ENCODE data around the gene SYP. TPM values are rescaled to one million over a fixed set of nuclear protein-coding genes. Genes with fewer than 3 reads are reported as not detected.

The SYP gene
- total and polyA plus RNA-seq, 10 of the 15 experiments (the other 5 are each of a cell fraction or from before 2014, with no cell fraction given) = 0.34 to 1.7 (median 0.74) TPM

GRCh38 chrX:49197543-49198087 is 2.4 kb downstream of the SYP start (continued):
- TF ChIP-seq, protein P1, sequence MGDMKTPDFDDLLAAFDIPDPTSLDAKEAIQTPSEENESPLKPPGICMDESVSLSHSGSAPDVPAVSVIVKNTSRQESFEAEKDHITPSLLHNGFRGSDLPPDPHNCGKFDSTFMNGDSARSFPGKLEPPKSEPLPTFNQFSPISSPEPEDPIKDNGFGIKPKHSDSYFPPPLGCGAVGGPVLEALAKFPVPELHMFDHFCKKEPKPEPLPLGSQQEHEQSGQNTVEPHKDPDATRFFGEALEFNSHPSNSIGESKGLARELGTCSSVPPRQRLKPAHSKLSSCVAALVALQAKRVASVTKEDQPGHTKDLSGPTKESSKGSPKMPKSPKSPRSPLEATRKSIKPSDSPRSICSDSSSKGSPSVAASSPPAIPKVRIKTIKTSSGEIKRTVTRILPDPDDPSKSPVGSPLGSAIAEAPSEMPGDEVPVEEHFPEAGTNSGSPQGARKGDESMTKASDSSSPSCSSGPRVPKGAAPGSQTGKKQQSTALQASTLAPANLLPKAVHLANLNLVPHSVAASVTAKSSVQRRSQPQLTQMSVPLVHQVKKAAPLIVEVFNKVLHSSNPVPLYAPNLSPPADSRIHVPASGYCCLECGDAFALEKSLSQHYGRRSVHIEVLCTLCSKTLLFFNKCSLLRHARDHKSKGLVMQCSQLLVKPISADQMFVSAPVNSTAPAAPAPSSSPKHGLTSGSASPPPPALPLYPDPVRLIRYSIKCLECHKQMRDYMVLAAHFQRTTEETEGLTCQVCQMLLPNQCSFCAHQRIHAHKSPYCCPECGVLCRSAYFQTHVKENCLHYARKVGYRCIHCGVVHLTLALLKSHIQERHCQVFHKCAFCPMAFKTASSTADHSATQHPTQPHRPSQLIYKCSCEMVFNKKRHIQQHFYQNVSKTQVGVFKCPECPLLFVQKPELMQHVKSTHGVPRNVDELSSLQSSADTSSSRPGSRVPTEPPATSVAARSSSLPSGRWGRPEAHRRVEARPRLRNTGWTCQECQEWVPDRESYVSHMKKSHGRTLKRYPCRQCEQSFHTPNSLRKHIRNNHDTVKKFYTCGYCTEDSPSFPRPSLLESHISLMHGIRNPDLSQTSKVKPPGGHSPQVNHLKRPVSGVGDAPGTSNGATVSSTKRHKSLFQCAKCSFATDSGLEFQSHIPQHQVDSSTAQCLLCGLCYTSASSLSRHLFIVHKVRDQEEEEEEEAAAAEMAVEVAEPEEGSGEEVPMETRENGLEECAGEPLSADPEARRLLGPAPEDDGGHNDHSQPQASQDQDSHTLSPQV (IDR thresholded peaks at IDR 0.05) = no peak
- TF ChIP-seq, protein P2, sequence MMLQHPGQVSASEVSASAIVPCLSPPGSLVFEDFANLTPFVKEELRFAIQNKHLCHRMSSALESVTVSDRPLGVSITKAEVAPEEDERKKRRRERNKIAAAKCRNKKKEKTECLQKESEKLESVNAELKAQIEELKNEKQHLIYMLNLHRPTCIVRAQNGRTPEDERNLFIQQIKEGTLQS (IDR thresholded peaks at IDR 0.05; ENCODE audit: borderline replicate concordance, extremely low read depth, low read depth, low read length) = no peak
- no peak for TF ChIP-seq IRF4 (IDR thresholded peaks at IDR 0.05; ENCODE audit: low read depth, low read length)

GRCh38 chrX:49193542-49193964 is 6.4 kb downstream of the SYP start:
- Histone ChIP-seq H3K9me3 (replicated peaks; ENCODE audit: control insufficient read depth, insufficient read depth, low read length) (no peaks in the 10 kb centered on the region), H3K4me3 (no peak overlapping the region), H2AFZ (ENCODE audit: control insufficient read depth, low read depth, low read length) (no peak overlapping the region), H3K27me3 (replicated peaks in 1 of 2; ENCODE audit: control insufficient read depth in 2 of 2, insufficient read depth in 2 of 2, low read length in 1 of 2) (no peaks in the 10 kb centered on the region), H3K4me1 (ENCODE audit: control insufficient read depth, insufficient read depth, low read length) (peaks cover 3% of the 10 kb centered on the region; the same call in 1 of the 2 replicates), H3K9ac (ENCODE audit: control insufficient read depth, insufficient read depth, low read length) (no peak overlapping the region), H3K27ac (ENCODE audit: control insufficient read depth, insufficient read depth) (no peak overlapping the region), H3K36me3 (ENCODE audit: control insufficient read depth in 2 of 2, insufficient read depth in 2 of 2, low read length in 1 of 2) (no peaks in the 10 kb centered on the region), H3K4me2 (ENCODE audit: control insufficient read depth, insufficient read depth) (no peak overlapping the region), H4K20me1 (ENCODE audit: control insufficient read depth, insufficient read depth) (no peaks in the 10 kb centered on the region), H3K79me2 (ENCODE audit: control insufficient read depth, insufficient read depth, low read length) (no peaks in the 10 kb centered on the region; the same call in 1 of the 2 replicates)
- in situ Hi-C loops (cut with MboI) (loop anchor here (5.0 kb wide), 1 partner anchor 74 kb away; the partner anchor contains the start of gene PPP1R3F), intact Hi-C loops (cut with micrococcal nuclease; ENCODE audit: unreplicated experiment) (loop anchor here (5.0 kb wide), 1 partner anchor 44 kb away; the partner anchor contains the start of gene CCDC22)
- ChIA-PET CTCF (interaction anchor here (0.9 to 5.8 kb wide), 9 partner anchors 15 to 560 kb away, joined by 3 to 57 read pairs (median 10); partner anchors contain the start of gene PPP1R3F), POLR2A (interaction anchor here (1.2 to 1.4 kb wide), 2 partner anchors 42 to 78 kb away, joined by 3 to 4 read pairs; partner anchors contain the start of gene CCDC22), SMC1A (ENCODE audit: uncharacterized antibody, unreplicated experiment) (interaction anchor here (1.4 to 2.9 kb wide), 3 partner anchors 14 to 75 kb away, joined by 5 to 9 read pairs (median 6); partner anchors contain the start of gene CCDC22), RAD21 (ENCODE audit: unreplicated experiment) (interaction anchor here (1.0 to 1.9 kb wide), 4 partner anchors 27 to 640 kb away, joined by 3 to 11 read pairs (median 4); no protein-coding TSS in a partner anchor)
- ATAC-seq (no peak), FAIRE-seq (no peak), DNase-seq (ENCODE audit: low read depth, low spot score) (no peak)
- WGBS (ENCODE audit: insufficient coverage, insufficient replicate concordance, low lambda C conversion rate, missing lambda C conversion rate) = 26% methylated on average over 2 of the region's 2 CpGs
- no TSS peak for BruUV-seq (replicated peaks)
- TF ChIP-seq, protein P3, sequence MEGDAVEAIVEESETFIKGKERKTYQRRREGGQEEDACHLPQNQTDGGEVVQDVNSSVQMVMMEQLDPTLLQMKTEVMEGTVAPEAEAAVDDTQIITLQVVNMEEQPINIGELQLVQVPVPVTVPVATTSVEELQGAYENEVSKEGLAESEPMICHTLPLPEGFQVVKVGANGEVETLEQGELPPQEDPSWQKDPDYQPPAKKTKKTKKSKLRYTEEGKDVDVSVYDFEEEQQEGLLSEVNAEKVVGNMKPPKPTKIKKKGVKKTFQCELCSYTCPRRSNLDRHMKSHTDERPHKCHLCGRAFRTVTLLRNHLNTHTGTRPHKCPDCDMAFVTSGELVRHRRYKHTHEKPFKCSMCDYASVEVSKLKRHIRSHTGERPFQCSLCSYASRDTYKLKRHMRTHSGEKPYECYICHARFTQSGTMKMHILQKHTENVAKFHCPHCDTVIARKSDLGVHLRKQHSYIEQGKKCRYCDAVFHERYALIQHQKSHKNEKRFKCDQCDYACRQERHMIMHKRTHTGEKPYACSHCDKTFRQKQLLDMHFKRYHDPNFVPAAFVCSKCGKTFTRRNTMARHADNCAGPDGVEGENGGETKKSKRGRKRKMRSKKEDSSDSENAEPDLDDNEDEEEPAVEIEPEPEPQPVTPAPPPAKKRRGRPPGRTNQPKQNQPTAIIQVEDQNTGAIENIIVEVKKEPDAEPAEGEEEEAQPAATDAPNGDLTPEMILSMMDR (IDR thresholded peaks at IDR 0.05 in 2 of 3, conservative IDR thresholded peaks at IDR 0.05 in 1 of 3; ENCODE audit: control insufficient read depth in 2 of 3, extremely low read depth in 1 of 3, insufficient read depth in 1 of 3, low read depth in 3 of 3, low read length in 3 of 3) = peak in 1 of 3 experiments; percentile 14; a peak in 1 of 6 replicates
- TF ChIP-seq PAX8 (IDR thresholded peaks at IDR 0.05) (no peak), RAD51 (IDR thresholded peaks at IDR 0.05) (no peak), LARP7 (IDR thresholded peaks at IDR 0.05) (no peak), SREBF2 (IDR thresholded peaks at IDR 0.05; ENCODE audit: low read length) (no peak), IKZF2 (IDR thresholded peaks at IDR 0.05) (no peak)

Measured in GM12878 (cell line).